Measurements from ENCODE around the gene ACTL6B.
"Not testable (repeated sequence)": the region's sequence is repeated elsewhere in the genome, so short reads cannot be mapped to it uniquely, and the experiment has no call there.

ACTL6B gene

GRCh38 chr7:100671353-100672327 lies 15.4 kb upstream of the ACTL6B start:
- no peak for DNase-seq

GRCh38 chr7:100670074-100670473 lies 13.8 kb upstream of the ACTL6B start:
- no peak for DNase-seq

DNA sequence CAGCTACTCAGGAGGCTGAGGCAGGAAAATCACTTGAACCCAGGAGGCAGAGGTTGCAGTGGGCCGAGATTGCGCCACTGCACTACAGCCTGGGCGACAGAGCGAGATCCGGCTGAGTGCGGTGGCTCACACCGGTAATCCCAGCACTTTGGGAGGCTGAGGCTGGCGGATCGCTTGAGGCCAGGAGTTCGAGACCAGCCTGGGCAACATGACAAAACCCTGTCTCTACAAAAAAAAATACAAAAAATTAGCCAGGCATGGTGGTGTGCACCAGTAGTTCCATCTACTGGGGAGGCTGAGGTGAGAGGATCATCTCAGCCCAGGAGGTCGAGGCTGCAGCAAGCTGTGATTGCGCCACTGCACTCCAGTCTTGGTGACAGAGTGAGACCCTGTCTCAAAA lies 12.9 kb upstream of the ACTL6B start:
- DNase-seq = not testable (repeated sequence)

- DNase-seq = no peak
Observed at GRCh38 chr7:100668069-100668449, 11.8 kb upstream of the ACTL6B start.

GRCh38 chr7:100667331-100668068 lies 11.3 kb upstream of the ACTL6B start:
- DNase-seq = no peak

DNA sequence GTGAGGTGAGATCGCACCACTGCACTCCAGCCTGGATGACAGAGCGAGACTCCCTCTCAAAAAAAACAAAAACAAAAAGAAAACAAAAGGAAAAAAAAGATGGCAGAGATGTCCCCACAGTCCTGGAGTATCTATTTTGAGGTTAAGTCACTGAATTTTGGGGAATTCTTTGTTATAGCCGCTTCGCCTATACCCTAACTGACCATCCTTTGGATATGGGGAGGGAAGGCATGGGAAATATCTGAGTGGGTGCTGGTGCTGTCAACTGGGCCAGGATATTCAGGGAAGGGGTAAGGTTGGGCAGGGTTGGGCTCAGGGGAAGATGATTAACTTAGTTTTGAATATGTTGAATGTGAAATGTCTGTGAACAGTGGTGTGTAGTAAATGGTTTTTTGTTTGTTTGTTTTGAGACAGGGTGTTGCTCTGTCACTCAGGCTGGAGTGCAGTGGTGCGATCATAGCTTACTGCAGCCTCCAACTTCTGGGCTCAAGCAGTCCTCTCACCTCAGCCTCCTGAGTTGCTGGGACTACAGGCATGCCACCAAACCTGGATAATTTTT lies 9.0 kb upstream of the ACTL6B start:
- no peak for DNase-seq

GRCh38 chr7:100662194-100662776 lies 6.0 kb upstream of the ACTL6B start:
- not testable (repeated sequence) for DNase-seq

DNA sequence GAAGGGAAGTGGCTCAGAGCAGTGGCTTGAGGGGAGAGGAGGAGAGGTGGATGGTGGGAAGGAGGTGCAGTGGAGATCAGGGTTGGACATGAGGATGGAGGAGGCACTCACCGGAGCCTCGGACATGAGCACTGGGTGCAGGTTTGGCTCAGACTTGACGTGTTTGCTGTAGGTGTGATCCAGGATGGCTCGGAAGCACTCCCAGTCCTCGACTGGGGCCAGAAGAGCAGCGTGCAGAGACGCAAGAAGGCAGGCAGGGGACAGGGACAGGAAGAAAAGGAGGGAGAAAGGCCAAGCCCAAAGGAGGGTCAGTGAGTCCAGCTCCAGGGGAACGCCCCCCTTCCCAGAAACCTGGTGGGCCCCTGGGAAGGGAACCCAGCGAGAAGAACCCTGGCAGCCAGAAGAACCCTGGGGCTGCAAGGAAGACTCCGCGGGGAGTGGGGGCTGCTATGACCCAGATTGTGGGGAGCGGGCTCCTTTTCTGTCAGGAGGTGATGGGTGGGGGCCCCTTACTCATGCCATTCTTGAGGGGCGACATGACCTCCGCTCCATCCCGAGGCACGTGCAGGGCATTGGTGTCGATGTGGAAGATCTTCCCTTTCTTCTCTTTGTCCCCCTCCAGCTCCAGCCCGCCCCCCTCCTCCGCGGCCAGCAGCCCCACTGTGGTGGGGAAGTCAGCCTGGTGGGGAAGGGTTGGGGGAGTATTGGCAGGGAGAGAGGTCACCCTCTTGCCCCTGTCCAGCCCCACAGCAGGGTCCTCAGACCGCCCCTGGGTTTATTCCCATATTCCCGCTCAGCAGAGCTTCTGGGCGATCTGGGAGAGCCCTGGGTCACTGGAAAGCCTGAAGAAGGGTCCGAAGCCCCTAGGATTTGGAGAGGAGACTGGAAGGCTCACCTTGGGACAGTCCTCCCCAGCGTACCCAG lies 1.1 kb downstream of the ACTL6B start:
- no peak for DNase-seq

GRCh38 chr7:100649826-100650565 lies 6.3 kb downstream of the ACTL6B start:
- DNase-seq = no peak

DNA sequence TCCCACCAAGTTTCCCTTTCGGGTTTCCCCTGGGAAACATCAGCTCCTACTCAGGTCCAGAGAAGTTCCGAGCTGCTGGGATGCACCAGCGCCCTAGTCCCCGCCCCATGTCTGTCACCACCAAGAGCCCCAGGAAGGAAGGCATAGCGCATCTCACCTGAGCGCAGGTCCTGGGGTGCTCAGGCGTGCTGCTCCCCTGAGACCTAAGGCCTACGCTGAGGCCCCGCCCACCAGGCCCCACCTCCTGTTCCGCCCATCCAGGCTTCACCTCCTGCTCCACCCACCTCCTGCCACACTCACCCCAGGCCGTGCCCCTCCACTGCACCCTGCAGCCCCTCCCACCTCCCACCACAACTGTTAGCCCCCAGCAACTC lies 13.7 kb downstream of the ACTL6B start:
- DNase-seq = no peak

DNA sequence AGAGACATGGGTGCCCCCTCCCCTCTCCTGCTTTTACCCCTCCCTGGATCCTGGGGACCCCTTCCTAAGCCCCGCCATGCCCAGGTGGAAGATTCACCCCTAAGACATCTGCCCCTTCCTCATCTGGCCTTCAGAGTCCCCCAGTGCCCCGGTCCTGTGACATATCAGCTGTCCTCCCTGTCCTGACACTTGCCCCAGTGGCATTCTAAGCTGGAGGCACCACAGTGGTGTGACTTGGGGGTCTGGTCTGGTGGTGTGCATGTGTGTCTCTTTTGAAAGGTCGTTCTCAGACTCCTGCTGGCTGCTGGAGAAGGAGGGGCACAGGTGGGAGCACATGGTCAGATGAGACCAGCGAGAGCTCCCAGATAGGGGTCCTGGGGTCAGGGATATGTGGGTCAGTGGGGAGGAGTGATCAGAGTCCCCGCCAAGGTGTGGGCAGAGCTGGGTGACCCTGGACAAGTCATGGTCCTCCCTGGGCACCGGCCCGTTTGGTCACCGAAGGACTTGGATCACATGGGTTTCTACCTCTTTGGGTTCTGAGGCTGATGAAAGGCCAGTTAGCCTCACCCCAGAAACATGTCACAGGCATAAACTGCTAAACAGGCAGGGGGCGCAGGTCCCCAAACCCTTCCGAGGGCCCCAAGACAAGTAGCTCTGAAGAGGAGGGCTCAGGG lies 14.3 kb downstream of the ACTL6B start:
- DNase-seq = no peak

DNA sequence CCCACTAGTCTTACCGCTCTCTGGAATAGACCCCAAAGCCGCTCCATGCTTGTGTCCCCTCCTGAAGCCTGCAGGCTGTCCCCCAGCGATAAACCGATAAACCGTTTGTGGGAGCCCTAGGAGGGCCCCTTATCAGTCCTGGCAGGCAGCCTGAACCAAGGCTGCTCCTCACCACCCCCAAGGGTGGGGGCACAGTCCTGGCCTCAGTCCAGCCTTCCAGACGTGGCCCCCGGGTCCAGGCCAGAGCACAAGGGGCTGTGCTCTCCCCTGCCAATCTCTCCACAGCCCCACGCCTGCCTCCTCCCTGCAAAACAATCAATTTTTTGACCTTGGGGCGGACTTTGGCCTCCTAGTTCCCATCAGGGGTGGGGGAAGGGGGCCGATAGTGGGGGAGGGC lies 14.8 kb downstream of the ACTL6B start, which contains the start of gene TFR2:
Gene TFR2 (minus strand): TSS at position 90 of the 397 bp plus-strand sequence. CDS start 43 bp downstream, at position 47.
- no peak for DNase-seq

DNA sequence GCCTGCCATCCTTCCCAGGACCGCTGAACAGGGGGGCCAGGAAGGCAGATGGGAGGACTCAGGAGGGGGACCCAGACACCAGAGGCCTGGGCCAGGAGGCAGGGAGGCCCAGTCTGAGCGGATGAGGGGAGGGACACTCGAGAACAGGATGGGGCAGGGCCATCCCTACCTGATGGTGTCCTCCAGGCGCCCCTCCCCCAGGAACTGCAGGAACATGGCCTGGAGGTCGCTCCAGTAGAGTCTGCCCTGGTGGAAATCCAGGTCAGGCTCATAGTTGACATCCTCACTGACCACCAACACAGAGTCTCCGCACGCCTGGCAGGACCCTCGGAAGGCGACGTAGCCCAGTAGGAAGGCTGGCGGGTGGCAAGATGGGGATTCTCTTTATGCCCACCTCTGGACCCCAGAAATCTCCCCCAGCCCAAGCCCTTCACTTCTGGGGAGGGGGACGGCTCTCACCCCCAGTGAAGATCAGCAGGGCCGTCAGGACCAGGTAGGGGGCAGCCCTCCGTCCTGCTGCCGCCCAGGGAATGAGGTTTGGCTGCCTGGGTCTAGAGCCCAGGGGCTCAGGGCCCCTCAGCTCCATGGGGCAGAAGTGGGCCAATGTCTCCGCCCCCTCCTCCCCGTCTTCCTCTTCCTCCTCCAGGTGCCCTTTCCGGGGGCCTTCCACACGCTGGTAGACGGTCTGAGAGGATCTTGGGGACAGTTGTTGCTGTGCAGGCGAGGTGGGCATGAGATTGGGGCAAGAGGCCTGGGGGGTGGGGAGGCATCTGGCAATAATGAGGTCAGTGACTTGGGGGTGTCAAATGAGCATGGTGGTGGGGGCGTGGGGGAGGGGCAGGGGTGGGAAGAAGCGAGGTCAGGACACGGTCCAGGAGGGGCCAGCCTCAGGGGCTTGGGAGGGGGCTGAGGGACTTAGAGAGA lies 15.5 kb downstream of the ACTL6B start:
- no peak for DNase-seq

DNA sequence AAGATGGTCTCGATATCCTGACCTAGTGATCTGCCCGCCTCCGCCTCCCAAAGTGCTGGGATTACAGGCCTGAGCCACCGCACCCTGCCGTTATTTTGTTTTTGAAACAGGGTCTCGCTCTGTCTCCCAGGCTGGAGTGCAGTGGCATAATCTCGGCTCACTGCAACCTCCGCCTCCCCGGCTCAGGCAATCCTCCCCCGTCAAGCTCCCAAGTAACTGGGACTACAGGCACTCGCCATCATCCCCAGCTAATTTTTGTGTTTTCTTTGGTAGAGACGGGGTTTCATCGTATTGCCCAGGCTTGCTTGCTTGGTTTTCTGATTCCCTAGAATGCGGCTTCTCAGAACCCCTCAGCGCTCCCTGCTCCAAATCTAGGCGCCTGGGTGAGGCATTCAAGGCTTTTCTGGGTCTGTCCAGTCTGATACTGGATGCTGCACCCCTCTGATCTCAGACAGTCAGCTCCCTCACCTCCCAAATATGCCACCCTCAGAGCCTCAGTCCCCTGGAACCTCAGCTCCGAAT lies 16.2 kb downstream of the ACTL6B start:
- DNase-seq = no peak

- peak; percentile 53 for DNase-seq
Observed at GRCh38 chr7:100632951-100633717, 23.1 kb downstream of the ACTL6B start.

DNA sequence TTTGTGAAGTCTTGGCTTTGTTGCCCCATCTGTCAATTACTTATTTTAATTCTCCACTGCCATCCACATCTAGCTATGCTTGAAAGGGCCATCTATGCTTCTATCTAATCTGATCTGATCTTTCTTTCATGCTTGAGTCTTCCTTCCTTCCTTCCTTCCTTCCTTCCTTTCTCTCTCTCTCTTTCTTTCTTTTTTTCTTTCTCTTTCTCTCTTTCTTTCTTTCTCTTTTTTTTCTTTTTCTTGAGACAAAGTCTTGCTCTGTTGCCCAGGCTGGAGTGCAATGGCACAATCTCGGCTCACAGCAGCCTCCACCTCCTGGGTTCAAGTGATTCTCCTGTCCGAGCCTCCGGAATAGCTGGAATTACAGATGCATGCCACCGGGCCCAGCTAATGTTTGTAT lies 26.2 kb downstream of the ACTL6B start:
- DNase-seq = no peak

GRCh38 chr7:100629117-100629716 lies 27.0 kb downstream of the ACTL6B start:
- DNase-seq = peak; percentile 27

- no peak for DNase-seq
Observed at GRCh38 chr7:100627238-100627549, 29.1 kb downstream of the ACTL6B start.

Measured in fibroblast of skin of back (primary cell).